Endodermal cell (in vitro differentiated cells): ENCODE data around the gene CCDC60. TPM values are rescaled to one million over a fixed set of nuclear protein-coding genes. Genes with fewer than 3 reads are reported as not detected.

Experiments
- DNase-seq: peaks from one replicate; pipeline ENCODE4 v3.0.0-alpha.2; 2017
- H3K27ac ChIP-seq: 2 replicates; pipeline ENCODE4 v1.5.1; 2013; ENCODE audit warnings: mild to moderate bottlenecking, low read depth, low read length, moderate library complexity
- H3K27me3 ChIP-seq: 2 replicates; pipeline ENCODE4 v1.6.1; 2013; ENCODE audit warnings: mild to moderate bottlenecking, low read length, moderate library complexity; ENCODE audit not compliant: insufficient read depth, control insufficient read depth, poor library complexity, severe bottlenecking
- H3K36me3 ChIP-seq: 2 replicates; pipeline ENCODE4 v1.7.0; 2013; ENCODE audit warnings: mild to moderate bottlenecking, low read length, moderate library complexity; ENCODE audit not compliant: control insufficient read depth, insufficient read depth
- H3K4me1 ChIP-seq: one replicate; pipeline ENCODE4 v1.7.0; 2013; ENCODE audit warnings: low read length; ENCODE audit not compliant: control insufficient read depth, insufficient read depth
- H3K4me3 ChIP-seq: 2 replicates; pipeline ENCODE4 v1.5.1; 2013; ENCODE audit warnings: mild to moderate bottlenecking, low read length, moderate library complexity
- H3K9ac ChIP-seq: 2 replicates; pipeline ENCODE4 v1.6.1; 2013; ENCODE audit warnings: mild to moderate bottlenecking, low read length, moderate library complexity; ENCODE audit not compliant: poor library complexity, severe bottlenecking; ENCODE audit errors: extremely low read depth
- H3K9me3 ChIP-seq: 2 replicates; pipeline ENCODE4 v1.6.1; 2013; ENCODE audit warnings: mild to moderate bottlenecking, low read length, moderate library complexity; ENCODE audit not compliant: control insufficient read depth
- H3K27ac Mint-ChIP-seq: 2 replicates; pipeline ENCODE4 v1.8.0; 2020; ENCODE audit warnings: mixed read lengths
- H3K27me3 Mint-ChIP-seq: 2 replicates; pipeline ENCODE4 v1.8.0; 2021; ENCODE audit warnings: mild to moderate bottlenecking, mixed read lengths; ENCODE audit not compliant: insufficient read depth
- H3K36me3 Mint-ChIP-seq: 2 replicates; pipeline ENCODE4 v1.8.0; 2020; ENCODE audit warnings: low read depth, mixed read lengths
- H3K4me1 Mint-ChIP-seq: 2 replicates; pipeline ENCODE4 v1.8.0; 2020; ENCODE audit warnings: mixed read lengths
- H3K4me3 Mint-ChIP-seq: 2 replicates; pipeline ENCODE4 v1.8.0; 2020; ENCODE audit warnings: mild to moderate bottlenecking, moderate library complexity, mixed read lengths
- H3K9me3 Mint-ChIP-seq: 2 replicates; pipeline ENCODE4 v1.8.0; 2020; ENCODE audit warnings: mild to moderate bottlenecking, mixed read lengths
- CTCF ChIP-seq: fragments of 200-600 bp; sonication (generic); conservative IDR thresholded peaks from 2 replicates; pipeline ENCODE4 v1.5.0; 2021; ENCODE audit warnings: antibody characterized with exemption, mild to moderate bottlenecking
- WGBS, 2 experiments: methylation state at CpG; one replicate each; pipeline versions ENCODE4 v1.1.5 to v1.1.7; 2013; ENCODE audit warnings: missing lambda C conversion rate in 2 of 2, mixed read lengths in 1 of 2; ENCODE audit not compliant: insufficient coverage in 1 of 2, insufficient read length in 1 of 2; 5-methylcytosine and 5-hydroxymethylcytosine counted together
- total RNA-seq, 2 donors: library from RNA; stranded (reverse); fragmentation: NEBNext Ultra II Directional in 1 of 2; extraction: Animal tissue kit (Norgen Biotek cat#: 25700) in 1 of 2; gene quantifications; 2 replicates in 1 of 2; 3 replicates in 1 of 2; pipeline ENCODE4 v1.2.1, GENCODE V29; 2021

The CCDC60 gene
- total RNA-seq, 2 donors from 2014 or later: 0.73 to 1.2 TPM

- TF ChIP-seq CTCF: no peak
- H3K27me3 Mint-ChIP-seq: peaks cover 2% of the 10 kb centered on the region
- no peak overlapping the region for H3K4me3 ChIP-seq
- no peaks in the 10 kb centered on the region for H3K36me3 Mint-ChIP-seq
- no peak overlapping the region for H3K27ac ChIP-seq
- H3K9me3 Mint-ChIP-seq: no peaks in the 10 kb centered on the region
- no peak overlapping the region for H3K4me3 Mint-ChIP-seq
- H3K4me1 Mint-ChIP-seq: peaks cover 14% of the 10 kb centered on the region
- peaks cover 4% of the 10 kb centered on the region for H3K4me1 ChIP-seq
- H3K27ac Mint-ChIP-seq: no peak overlapping the region
- no peak for DNase-seq
- H3K9ac ChIP-seq: no peak overlapping the region
- peaks cover 4% of the 10 kb centered on the region for H3K27me3 ChIP-seq
- no peaks in the 10 kb centered on the region for H3K9me3 ChIP-seq
- no peaks in the 10 kb centered on the region for H3K36me3 ChIP-seq
Observed at GRCh38 chr12:119299130-119299529, 35.4 kb upstream of the CCDC60 start.

DNA sequence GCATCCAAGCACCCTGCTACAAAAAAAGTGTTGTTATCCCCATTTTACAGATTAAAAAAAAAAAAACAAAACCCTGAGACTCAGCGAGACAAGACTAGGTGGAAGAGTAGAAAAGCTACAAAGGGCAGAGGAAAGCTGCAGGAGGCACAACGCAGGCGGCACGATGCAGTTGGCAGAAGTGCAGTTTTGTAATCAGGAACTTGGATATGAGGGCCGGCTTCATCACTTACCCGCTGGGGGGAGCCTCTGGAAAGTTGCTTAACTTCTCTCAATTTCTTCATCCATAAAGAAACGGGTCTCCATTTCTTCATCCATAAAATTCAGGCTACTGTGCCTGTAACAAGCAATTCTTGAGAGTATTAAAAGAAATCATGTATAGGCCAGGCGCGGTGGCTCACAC is 33.1 kb upstream of the CCDC60 start:
- Mint-ChIP-seq H3K4me1 (peaks cover 14% of the 10 kb centered on the region), H3K27ac (no peak overlapping the region), H3K9me3 (no peaks in the 10 kb centered on the region)

GRCh38 chr12:119302451-119303080 is 32.0 kb upstream of the CCDC60 start:
- Histone ChIP-seq H3K9me3 (peaks cover 2% of the 10 kb centered on the region), H3K36me3 (no peaks in the 10 kb centered on the region), H3K4me3 (no peak overlapping the region), H3K27me3 (no peaks in the 10 kb centered on the region), H3K9ac (no peak overlapping the region), H3K27ac (peak overlapping the region; percentile 49), H3K4me1 (peaks cover 4% of the 10 kb centered on the region)
- Mint-ChIP-seq H3K9me3 (peaks cover under 1% of the 10 kb centered on the region), H3K27ac (no peak overlapping the region), H3K4me3 (no peak overlapping the region), H3K36me3 (no peaks in the 10 kb centered on the region), H3K27me3 (peaks cover 4% of the 10 kb centered on the region), H3K4me1 (peaks cover 14% of the 10 kb centered on the region)
- peak; percentile 59 for DNase-seq
- 74 to 80% methylated on average over 6 to 7 of the region's 7 CpGs for WGBS, 2 experiments
- TF ChIP-seq CTCF: no peak

More for the DNA sequence above, 33.1 kb upstream of the CCDC60 start:
- Histone ChIP-seq H3K27me3 (no peaks in the 10 kb centered on the region), H3K36me3 (no peaks in the 10 kb centered on the region), H3K4me1 (peaks cover 4% of the 10 kb centered on the region), H3K27ac (no peak overlapping the region), H3K9ac (no peak overlapping the region), H3K4me3 (no peak overlapping the region), H3K9me3 (no peaks in the 10 kb centered on the region)
- Mint-ChIP-seq H3K36me3 (no peaks in the 10 kb centered on the region), H3K4me3 (no peak overlapping the region), H3K27me3 (peaks cover 4% of the 10 kb centered on the region)
- 90 to 95% methylated on average over 9 of the region's 9 CpGs for WGBS, 2 experiments
- TF ChIP-seq CTCF: no peak
- DNase-seq: no peak
